HG03025 (cell line): ENCODE data around the gene TRAF3.

ENCODE experiments used
- ATAC-seq: cut with Tn5 transposase; IDR thresholded peaks from one replicate; pipeline ENCODE4 v1.9.1; 2021; ENCODE audit warnings: mild to moderate bottlenecking, moderate library complexity; ENCODE audit not compliant: unreplicated experiment, low FRiP score

TRAF3 gene

DNA sequence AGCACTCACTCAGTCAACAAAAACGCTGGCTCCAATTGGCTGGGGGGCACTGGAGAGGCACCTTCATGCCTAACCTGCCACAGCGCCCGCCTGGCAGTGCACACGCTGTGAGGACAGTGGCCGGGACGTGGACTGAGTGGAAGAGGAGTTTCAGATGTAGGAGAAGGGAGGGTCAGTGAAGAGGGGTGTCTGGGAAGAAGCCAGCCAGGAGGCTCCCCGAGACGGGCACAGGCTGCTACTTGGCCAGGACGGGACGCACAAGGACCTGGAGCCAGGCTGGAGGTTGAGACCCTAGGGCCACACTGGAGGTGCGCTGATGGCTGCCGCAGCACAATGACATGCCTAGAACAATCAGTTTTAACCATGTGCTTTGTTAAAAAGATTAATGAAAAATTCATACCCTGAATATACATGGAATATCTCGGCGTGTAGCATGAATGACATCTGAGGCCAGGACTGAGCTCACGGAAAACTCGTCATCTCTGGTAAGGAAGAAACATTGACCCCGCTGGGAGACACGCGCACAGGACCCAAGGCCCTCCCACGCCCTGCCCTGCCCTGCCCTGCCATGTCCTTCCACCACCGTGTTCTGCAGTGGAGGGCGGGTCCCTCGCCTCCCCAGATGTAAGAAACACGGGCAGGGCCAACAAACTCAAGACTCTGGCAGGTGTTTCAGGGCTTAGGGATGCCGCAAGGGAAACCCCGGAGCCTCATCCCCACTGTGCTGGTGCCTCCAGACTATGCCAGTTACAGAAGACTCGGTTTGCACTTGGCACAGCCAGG is 170.3 kb downstream of the TRAF3 start:
- no peak for ATAC-seq

DNA sequence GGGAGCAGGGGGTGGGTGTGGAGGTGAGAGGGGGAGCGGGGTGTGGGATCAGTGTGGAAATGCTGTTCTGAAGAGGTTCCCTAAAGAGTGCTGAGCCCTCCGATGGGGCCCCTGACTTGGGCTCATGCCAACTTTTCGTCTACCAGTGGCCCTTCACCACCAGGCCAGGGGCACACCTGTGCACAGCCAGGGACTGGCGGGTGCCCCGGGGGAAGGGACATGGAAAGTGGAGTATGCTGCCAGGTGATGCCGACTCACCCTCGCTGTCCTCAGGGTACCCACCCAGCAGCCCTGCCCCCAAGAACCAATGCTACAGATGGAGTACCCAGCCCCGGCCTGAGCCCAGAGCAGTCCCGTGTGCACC is 171.4 kb downstream of the TRAF3 start:
- no peak for ATAC-seq

DNA sequence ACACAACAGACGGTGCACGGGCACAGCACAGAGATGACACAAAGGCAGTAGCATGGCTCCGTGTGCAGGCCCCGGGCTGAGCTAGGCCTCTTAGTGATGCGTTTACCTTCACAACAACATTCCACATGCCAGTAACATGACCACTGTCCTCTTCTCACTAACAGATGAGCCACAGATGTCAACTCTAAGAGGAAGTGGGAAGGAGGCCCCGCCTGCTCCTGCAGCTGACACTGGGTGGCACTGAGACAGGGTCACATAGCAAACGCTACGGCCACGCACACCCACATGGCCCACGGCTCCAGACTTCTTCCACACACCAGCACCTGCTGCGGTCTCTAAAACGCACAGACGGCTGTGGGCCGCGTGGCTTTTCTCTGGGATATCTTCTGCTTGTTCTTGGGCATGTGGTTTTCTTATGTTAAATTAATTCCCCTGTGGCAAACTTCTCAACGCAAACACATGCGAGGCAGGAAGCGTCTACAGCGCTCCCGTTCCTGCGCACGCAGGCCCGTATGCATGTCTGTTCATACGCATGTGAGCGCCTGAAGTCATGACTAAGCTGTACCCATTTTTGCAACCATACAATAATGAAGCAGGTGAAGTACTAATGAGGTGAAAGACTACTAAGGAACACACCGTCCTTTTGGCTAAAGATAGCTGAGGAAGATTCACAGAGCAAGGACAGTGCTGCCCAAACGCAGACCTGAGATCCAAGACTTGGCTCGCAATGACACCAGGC is 172.0 kb downstream of the TRAF3 start:
- no peak for ATAC-seq

DNA sequence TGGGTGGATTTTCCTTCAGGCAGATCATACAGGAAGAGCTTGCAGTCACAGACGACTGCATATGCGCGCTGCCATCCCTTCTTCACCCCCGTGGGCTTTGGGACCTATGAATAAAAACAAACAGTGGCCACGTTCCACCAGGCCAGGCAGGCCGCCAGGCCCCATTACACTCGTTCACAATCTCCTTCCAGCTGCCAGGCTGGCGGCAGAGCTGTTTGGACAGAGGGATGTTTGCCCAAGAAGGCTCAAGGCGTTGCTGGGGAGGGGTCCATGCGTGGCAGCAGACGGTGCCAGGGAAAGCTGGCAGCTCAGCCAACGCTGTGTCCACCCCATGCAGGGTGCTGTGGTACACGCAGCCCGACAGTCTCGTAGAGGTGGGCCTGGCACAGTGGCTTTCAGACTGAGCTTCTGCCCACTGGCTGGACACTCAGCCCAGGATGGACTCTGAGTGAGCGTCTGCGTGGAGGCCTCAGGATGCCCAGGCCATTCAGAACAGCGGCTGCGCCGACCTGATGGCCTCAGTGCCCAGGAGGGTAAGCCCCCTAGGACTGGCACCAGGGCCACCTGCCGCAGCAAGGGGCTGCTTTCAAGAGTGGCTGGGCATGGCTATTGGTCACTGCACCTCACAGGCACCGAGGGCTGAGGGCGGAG is 172.7 kb downstream of the TRAF3 start:
- no peak for ATAC-seq

DNA sequence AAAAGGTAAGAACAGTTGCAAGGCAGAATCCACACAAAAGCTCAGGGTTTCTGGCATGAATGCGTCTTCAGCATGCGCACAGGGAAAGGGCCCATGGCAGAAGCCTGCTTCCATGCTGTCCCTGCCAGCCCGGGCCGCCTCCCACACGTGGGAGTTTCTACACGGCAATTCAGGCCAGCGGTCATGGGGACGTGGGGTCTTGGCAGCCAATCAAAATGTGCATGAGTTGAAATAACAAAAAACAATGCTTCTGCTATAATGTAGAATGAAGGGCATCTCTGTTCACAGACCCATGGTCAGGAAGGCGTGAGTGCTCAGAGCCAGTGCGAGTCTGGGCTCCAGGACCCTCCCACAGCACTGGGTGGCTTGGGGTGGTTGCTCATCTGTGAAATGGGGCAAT is 173.8 kb downstream of the TRAF3 start:
- ATAC-seq: no peak

DNA sequence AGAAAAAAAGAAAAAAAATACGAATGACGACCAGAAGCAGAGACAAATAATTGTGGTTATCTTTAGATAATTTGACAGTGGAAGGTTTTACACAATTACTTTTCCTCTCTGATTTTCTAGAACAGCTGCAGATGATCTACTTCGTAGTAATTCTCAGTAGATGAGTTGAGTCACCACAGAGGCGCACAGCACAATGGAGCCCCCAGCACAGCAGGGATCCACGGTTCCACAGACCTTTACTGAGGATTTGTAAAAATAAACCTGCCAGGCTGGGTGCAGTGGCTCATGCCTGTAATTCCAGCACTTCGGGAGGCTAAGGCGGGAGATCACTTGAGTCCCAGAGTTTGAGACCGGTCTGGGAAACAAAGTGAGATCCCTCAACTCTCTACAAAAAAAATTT is 174.6 kb downstream of the TRAF3 start:
- ATAC-seq: no peak

DNA sequence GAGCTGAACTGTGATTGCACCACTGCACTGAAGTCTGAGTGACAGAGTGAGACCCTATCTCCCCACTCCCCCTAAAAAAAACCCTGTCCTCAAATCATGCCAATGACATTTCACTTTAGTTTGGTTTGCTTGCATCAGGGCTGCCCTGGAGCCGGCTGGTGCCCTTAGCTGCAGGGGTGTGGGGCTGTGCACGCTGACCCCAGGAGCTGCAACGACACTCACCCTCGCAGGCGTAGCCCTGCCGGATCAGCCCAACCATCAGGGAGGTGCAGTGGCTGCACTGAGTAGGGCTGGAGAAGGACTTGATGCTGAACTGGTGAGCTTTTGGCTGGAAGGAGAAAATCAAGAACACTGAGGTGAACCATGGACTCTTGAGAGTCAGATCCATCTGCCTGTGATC is 175.0 kb downstream of the TRAF3 start:
- no peak for ATAC-seq

DNA sequence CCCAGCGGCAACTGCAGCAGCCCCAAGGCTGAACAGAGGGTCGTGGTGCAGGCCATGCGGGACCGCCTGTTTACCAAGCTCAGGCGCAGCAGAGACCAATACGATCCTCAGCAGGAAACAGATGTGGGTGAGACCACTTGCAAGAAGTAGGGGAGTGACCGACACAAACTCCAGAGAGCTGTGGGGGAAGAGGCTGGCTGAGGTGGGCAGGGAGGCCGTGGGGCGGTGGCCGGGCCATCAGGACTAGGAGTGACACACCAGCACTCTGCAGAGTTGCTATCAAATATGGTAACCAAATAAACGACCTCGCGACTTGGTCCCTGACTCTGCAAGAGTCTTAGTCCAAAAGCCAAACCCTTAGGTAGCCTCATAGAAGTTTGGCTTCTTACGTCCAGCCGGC is 175.9 kb downstream of the TRAF3 start:
- no peak for ATAC-seq

DNA sequence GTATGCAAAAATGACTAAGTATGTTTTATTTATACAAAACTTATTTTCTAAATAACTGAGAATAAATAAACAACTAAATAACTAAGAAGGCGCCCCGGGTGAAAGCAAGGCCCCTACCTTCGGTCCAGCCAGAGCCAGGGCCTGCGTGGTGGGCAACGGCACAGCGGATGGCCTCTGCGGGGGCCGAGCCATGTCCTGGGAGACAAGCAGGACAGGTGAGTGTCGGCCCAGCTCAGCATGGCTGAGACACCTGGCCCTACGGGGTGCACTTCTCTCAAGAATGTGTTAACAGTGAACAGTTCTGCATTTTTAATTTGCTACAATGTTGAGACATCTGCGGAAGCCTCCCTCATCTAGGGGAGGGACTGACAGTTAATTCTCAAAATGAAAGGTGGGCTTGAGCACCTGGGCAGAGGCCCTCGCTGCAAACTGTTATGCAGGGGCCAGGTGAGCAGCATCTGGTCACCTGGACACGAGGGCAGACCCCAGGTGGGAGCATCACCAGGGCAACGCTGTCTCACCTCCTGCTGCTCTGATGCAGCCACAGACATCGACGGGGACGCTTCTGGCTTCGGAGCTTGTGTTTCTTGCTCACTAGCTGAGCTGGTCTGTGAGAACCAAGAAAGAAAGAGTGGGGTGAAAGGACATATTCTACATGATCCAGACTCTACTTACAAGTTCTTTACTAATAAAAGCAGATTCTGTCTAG is 177.0 kb downstream of the TRAF3 start:
- ATAC-seq: no peak

DNA sequence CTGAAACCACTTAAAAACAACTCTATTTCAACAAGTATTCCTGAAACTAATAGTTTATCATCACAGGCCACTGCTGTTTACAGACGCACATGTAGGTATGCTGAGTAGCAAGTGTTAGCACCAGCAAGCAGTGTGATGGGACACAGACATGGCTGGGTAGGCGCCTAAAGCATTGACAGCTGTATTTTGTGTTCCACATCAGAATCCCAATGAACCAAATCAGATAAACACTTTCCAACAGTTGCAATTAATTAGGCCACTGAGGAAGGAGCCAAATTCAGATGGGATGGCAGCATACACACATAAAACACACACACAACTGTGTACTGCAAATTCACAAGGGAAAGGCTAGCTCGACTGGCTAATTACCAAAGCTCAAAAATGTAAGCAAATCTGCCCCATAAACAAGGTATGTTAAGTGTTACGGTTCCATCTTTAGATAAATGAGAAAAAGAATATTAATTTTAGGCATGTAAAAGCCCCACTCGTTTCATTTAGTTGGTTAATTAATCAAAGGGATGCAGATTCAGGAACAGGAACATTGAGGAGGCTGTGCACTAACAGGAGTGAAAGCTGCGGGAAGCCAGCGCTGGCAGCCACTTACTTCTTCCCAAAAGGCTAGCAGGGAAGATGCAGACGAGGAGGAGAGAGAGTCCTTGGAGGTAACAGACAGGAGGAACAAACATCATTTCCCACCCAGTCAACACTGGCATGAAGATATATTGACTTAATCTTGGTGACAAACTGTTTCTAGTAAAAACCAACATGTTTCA is 178.6 kb downstream of the TRAF3 start:
- ATAC-seq: no peak

DNA sequence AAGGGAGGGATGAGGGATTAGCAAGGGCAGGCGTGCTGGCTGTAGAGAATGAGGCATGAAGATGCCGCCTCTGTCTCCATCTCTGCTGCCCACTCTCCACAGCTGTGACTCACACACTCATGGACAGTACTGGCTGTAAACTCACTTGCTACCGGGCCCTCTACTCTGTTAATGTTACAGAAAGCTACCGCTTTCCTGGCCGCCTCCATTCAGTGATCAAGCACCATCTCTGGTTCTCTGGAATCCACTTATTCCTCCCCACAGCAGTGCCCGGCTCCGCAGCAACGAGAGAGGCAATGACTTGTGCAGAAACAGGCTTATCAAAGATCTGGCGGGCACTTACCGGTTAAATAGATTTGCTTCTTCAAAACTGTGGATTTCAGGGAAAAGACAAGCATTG is 180.0 kb downstream of the TRAF3 start:
- ATAC-seq: no peak

DNA sequence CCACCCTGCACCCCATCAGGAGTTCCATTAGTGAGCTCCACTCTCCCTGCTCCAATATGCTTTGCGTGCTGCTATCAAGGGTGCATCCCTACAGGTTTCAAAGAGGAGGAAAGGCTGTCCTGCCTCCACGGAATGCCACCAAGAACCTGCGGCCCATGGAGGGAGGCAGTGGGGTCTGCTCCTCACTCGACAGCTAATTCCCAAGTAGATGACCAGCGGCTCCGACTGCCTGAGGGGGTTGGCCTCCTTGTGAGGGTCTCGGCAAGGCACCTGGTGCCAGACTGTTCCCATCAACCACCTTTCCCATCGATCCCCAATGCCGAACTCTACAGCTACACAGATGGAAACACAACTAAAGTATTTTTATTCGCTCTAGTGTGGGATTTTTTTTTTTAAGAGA is 181.2 kb downstream of the TRAF3 start:
- ATAC-seq: no peak
